HepG2 (cell line): Measurements from ENCODE around the gene SLC1A5. TPM values are rescaled to one million over a fixed set of nuclear protein-coding genes. Genes with fewer than 3 reads are reported as not detected.

ENCODE experiments used
- ATAC-seq: fragments of 200-7000 bp; cut with Tn5 transposase; 3 replicates; pipeline ENCODE4 v1.9.1; 2020; ENCODE audit warnings: mild to moderate bottlenecking, moderate library complexity
- BruUV-seq: library from RNA; stranded (reverse); fragments of 400-500 nt; replicated peaks from 2 replicates; lab custom pipeline; 2021; lab: Mats Ljungman, UMichigan
- CTCF ChIA-PET: fragments of 300-600 bp; formaldehyde crosslinking; extraction: SDS; loops from one replicate; lab custom pipeline; 2021; ENCODE audit warnings: low total read pairs, inconsistent platforms, low intra/inter-chr PET ratio; lab: Yijun Ruan, JAX
- POLR2A ChIA-PET: fragments of 350-600 bp; sonication (Branson Sonifier 250); formaldehyde crosslinking; loops from one replicate; lab custom pipeline; 2020; ENCODE audit warnings: antibody characterized with exemption, inconsistent platforms; lab: Yijun Ruan, JAX
- DNase-seq: peaks from one replicate; pipeline ENCODE4 v3.0.0-alpha.2; 2015; ENCODE audit warnings: low spot score
- FAIRE-seq: peaks from 3 replicates; lab custom pipeline; 2011; peaks lifted over from hg19 to GRCh38; lab: Jason Lieb, UNC
- H2AFZ ChIP-seq: one replicate; pipeline ENCODE4 v1.6.1; 2011; ENCODE audit warnings: low read length, inconsistent platforms
- H3K27ac ChIP-seq: fragments of 300-600 bp; 3 replicates; pipeline ENCODE4 v1.8.0; 2011; ENCODE audit warnings: mixed run types, mild to moderate bottlenecking, mixed read lengths, low read length, inconsistent platforms; ENCODE audit not compliant: insufficient read depth; ENCODE audit errors: extremely low read length
- H3K27me3 ChIP-seq, 2 experiments: fragments of 200-600 bp in 1 of 2; 2 replicates in 1 of 2; 3 replicates in 1 of 2; pipeline versions ENCODE4 v1.6.0 to v1.8.0; 2011; ENCODE audit warnings: low read length in 2 of 2, mild to moderate bottlenecking in 2 of 2, moderate library complexity in 2 of 2, inconsistent platforms in 1 of 2; ENCODE audit not compliant: insufficient read depth in 2 of 2, control insufficient read depth in 1 of 2
- H3K36me3 ChIP-seq, 2 experiments: fragments of 200-600 bp in 1 of 2; replicated peaks in 1 of 2; 2 replicates in 1 of 2; 3 replicates in 1 of 2; pipeline versions ENCODE4 v1.5.1 to v1.8.0; 2011; ENCODE audit warnings: low read length in 2 of 2, inconsistent platforms in 1 of 2; ENCODE audit not compliant: insufficient read depth in 2 of 2, control insufficient read depth in 1 of 2
- H3K4me1 ChIP-seq: 2 replicates; pipeline ENCODE4 v1.5.1; 2012; ENCODE audit warnings: low read length, inconsistent platforms; ENCODE audit not compliant: insufficient read depth
- H3K4me2 ChIP-seq: 2 replicates; pipeline ENCODE4 v1.6.0; 2011; ENCODE audit warnings: low read depth, low read length, inconsistent platforms
- H3K4me3 ChIP-seq, 3 experiments: fragments of 200-600 bp in 1 of 3; sonication (generic), shearing (Covaris generic) in 1 of 3; replicated peaks in 1 of 3; 2 replicates each; pipeline ENCODE4 v1.5.1; 2011 to 2016; ENCODE audit warnings: low read length in 3 of 3, inconsistent platforms in 2 of 3, low read depth in 2 of 3, mild to moderate bottlenecking in 2 of 3, control low read depth in 1 of 3, mixed read lengths in 1 of 3; ENCODE audit not compliant: insufficient read depth in 1 of 3
- H3K79me2 ChIP-seq: one replicate; pipeline ENCODE4 v1.6.1; 2011; ENCODE audit warnings: low read length, inconsistent platforms; ENCODE audit not compliant: insufficient read depth
- H3K9ac ChIP-seq: 2 replicates; pipeline ENCODE4 v1.6.0; 2011; ENCODE audit warnings: mild to moderate bottlenecking, low read depth, low read length, inconsistent platforms; ENCODE audit not compliant: insufficient read depth
- H3K9me3 ChIP-seq: 2 replicates; pipeline ENCODE4 v1.5.1; 2012; ENCODE audit warnings: mild to moderate bottlenecking, low read length
- H4K20me1 ChIP-seq: 2 replicates; pipeline ENCODE4 v1.6.0; 2011; ENCODE audit warnings: inconsistent platforms, mild to moderate bottlenecking, low read length, moderate library complexity; ENCODE audit not compliant: insufficient read depth
- KMT2A ChIP-seq: sonication (generic); formaldehyde crosslinking; IDR thresholded peaks from 2 replicates; pipeline ENCODE4 v1.4.0; 2020; ENCODE audit warnings: missing genetic modification reagents
- MTF2 ChIP-seq: sonication (generic); formaldehyde crosslinking; IDR thresholded peaks from 2 replicates; pipeline ENCODE4 v1.5.0; 2020; ENCODE audit warnings: missing genetic modification reagents, borderline replicate concordance
- RARG ChIP-seq: sonication (generic); formaldehyde crosslinking; IDR thresholded peaks from 2 replicates; pipeline ENCODE4 v1.4.0; 2020; ENCODE audit warnings: low read depth, mild to moderate bottlenecking, missing genetic modification reagents
- ZMYM4 ChIP-seq: sonication (generic); formaldehyde crosslinking; IDR thresholded peaks from 2 replicates; pipeline ENCODE4 v1.8.1; 2023; ENCODE audit warnings: mild to moderate bottlenecking, missing genetic modification reagents
- ZNF12 ChIP-seq: sonication (generic); formaldehyde crosslinking; IDR thresholded peaks from 2 replicates; pipeline ENCODE4 v1.5.0; 2020; ENCODE audit warnings: missing genetic modification reagents
- ZNF75D ChIP-seq: sonication (generic); formaldehyde crosslinking; IDR thresholded peaks from 2 replicates; pipeline ENCODE4 v1.8.1; 2023; ENCODE audit warnings: missing genetic modification reagents, mild to moderate bottlenecking, borderline replicate concordance
- WGBS: methylation state at CpG from one replicate; pipeline ENCODE4 v1.1.6; 2017; ENCODE audit warnings: low lambda C conversion rate; 5-methylcytosine and 5-hydroxymethylcytosine counted together
- in situ Hi-C: cut with HindIII; loops from 2 replicates; pipeline ENCODE4 v1.10.0; 2017; ENCODE audit warnings: low pct_unique_long_range_greater_than_20kb; ENCODE audit not compliant: extremely low pct_ligation_motif_present
- intact Hi-C: fragments of 100-400 bp; cut with micrococcal nuclease; formaldehyde crosslinking; loops from one replicate; pipeline ENCODE4 v1.10.0; 2022; ENCODE audit not compliant: unreplicated experiment
- polyA plus RNA-seq, 8 experiments: library from polyadenylated mRNA; depleted of rRNA in 3 of 8; stranded (reverse) in 7 of 8; unstranded in 1 of 8; fragments of >200 nt; fragmentation: Illumina TruSeq in 4 of 8; extraction: Trizol in 4 of 8; gene quantifications; 2 replicates each; pipeline versions ENCODE4 v1.2.1 to v1.2.3, GENCODE V29; 2011 to 2016; ENCODE audit warnings: low read depth in 4 of 8, missing spikeins in 1 of 8, mixed read lengths in 1 of 8; ENCODE audit not compliant: insufficient read depth in 1 of 8
- total RNA-seq, 5 experiments: library from RNA; depleted of rRNA; stranded (reverse); fragments of >200 nt; fragmentation: Illumina TruSeq; extraction: Trizol; gene quantifications; 2 replicates each; pipeline ENCODE4 v1.2.3, GENCODE V29; 2016; ENCODE audit warnings: low read depth in 1 of 5
- TF ChIP-seq, protein P1 (sequence below): sonication (generic); formaldehyde crosslinking; IDR thresholded peaks from 2 replicates; pipeline ENCODE4 v1.8.0; 2022; ENCODE audit warnings: mild to moderate bottlenecking, missing genetic modification reagents, moderate library complexity
- TF ChIP-seq, protein P2 (sequence below): sonication (generic); formaldehyde crosslinking; IDR thresholded peaks from 2 replicates; pipeline ENCODE4 v1.4.0; 2020; ENCODE audit warnings: missing genetic modification reagents
- TF ChIP-seq, protein P3 (sequence below): sonication (generic); formaldehyde crosslinking; IDR thresholded peaks from 2 replicates; pipeline ENCODE4 v1.4.0; 2020; ENCODE audit warnings: missing genetic modification reagents
- TF ChIP-seq, protein P4 (sequence below), 2 experiments: sonication (generic) in 1 of 2; formaldehyde crosslinking in 1 of 2; IDR thresholded peaks; 2 replicates each; pipeline versions ENCODE4 v1.4.0 to v1.6.1; 2018 to 2020; ENCODE audit warnings: missing genetic modification reagents in 2 of 2, borderline replicate concordance in 1 of 2, low read depth in 1 of 2, mild to moderate bottlenecking in 1 of 2, missing biosample characterization in 1 of 2

Gene SLC1A5
- total and polyA plus RNA-seq, 2 of the 13 experiments (the other 11 are each of a cell fraction or from before 2014, with no cell fraction given): 120 to 159 TPM

DNA sequence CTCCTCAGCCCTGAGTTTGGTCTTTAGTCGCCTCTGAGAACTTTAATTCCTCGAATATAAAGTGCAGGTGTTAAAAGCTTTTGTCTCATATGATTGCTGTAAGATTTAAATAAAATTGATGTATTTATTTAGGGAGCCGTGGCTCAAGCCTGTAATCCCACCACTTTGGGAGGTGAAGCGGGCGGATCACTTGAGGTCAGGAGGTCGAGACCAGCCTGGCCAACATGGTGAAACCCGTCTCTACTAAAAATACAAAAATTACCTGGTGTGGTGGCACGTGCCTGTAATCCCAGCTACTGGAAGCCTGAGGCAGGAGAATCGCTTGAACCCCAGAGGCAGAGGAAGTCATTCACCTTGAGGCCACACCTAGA is 559 bp upstream of the SLC1A5 start:
- peaks cover 44% of the 10 kb centered on the region for H3K79me2 ChIP-seq
- peaks cover 52% of the 10 kb centered on the region for H3K4me1 ChIP-seq
- TF ChIP-seq ZNF12 (CRISPR knock-in tag) (no peak), ZMYM4 (CRISPR knock-in tag) (no peak), RARG (CRISPR knock-in tag) (no peak), ZNF75D (no peak), KMT2A (CRISPR knock-in tag) (no peak), MTF2 (no peak)
- TF ChIP-seq, protein P1, sequence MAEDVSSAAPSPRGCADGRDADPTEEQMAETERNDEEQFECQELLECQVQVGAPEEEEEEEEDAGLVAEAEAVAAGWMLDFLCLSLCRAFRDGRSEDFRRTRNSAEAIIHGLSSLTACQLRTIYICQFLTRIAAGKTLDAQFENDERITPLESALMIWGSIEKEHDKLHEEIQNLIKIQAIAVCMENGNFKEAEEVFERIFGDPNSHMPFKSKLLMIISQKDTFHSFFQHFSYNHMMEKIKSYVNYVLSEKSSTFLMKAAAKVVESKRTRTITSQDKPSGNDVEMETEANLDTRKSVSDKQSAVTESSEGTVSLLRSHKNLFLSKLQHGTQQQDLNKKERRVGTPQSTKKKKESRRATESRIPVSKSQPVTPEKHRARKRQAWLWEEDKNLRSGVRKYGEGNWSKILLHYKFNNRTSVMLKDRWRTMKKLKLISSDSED (CRISPR knock-in tag): no peak
- TF ChIP-seq, protein P2, sequence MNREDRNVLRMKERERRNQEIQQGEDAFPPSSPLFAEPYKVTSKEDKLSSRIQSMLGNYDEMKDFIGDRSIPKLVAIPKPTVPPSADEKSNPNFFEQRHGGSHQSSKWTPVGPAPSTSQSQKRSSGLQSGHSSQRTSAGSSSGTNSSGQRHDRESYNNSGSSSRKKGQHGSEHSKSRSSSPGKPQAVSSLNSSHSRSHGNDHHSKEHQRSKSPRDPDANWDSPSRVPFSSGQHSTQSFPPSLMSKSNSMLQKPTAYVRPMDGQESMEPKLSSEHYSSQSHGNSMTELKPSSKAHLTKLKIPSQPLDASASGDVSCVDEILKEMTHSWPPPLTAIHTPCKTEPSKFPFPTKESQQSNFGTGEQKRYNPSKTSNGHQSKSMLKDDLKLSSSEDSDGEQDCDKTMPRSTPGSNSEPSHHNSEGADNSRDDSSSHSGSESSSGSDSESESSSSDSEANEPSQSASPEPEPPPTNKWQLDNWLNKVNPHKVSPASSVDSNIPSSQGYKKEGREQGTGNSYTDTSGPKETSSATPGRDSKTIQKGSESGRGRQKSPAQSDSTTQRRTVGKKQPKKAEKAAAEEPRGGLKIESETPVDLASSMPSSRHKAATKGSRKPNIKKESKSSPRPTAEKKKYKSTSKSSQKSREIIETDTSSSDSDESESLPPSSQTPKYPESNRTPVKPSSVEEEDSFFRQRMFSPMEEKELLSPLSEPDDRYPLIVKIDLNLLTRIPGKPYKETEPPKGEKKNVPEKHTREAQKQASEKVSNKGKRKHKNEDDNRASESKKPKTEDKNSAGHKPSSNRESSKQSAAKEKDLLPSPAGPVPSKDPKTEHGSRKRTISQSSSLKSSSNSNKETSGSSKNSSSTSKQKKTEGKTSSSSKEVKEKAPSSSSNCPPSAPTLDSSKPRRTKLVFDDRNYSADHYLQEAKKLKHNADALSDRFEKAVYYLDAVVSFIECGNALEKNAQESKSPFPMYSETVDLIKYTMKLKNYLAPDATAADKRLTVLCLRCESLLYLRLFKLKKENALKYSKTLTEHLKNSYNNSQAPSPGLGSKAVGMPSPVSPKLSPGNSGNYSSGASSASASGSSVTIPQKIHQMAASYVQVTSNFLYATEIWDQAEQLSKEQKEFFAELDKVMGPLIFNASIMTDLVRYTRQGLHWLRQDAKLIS (CRISPR knock-in tag): no peak
- TF ChIP-seq, protein P3, sequence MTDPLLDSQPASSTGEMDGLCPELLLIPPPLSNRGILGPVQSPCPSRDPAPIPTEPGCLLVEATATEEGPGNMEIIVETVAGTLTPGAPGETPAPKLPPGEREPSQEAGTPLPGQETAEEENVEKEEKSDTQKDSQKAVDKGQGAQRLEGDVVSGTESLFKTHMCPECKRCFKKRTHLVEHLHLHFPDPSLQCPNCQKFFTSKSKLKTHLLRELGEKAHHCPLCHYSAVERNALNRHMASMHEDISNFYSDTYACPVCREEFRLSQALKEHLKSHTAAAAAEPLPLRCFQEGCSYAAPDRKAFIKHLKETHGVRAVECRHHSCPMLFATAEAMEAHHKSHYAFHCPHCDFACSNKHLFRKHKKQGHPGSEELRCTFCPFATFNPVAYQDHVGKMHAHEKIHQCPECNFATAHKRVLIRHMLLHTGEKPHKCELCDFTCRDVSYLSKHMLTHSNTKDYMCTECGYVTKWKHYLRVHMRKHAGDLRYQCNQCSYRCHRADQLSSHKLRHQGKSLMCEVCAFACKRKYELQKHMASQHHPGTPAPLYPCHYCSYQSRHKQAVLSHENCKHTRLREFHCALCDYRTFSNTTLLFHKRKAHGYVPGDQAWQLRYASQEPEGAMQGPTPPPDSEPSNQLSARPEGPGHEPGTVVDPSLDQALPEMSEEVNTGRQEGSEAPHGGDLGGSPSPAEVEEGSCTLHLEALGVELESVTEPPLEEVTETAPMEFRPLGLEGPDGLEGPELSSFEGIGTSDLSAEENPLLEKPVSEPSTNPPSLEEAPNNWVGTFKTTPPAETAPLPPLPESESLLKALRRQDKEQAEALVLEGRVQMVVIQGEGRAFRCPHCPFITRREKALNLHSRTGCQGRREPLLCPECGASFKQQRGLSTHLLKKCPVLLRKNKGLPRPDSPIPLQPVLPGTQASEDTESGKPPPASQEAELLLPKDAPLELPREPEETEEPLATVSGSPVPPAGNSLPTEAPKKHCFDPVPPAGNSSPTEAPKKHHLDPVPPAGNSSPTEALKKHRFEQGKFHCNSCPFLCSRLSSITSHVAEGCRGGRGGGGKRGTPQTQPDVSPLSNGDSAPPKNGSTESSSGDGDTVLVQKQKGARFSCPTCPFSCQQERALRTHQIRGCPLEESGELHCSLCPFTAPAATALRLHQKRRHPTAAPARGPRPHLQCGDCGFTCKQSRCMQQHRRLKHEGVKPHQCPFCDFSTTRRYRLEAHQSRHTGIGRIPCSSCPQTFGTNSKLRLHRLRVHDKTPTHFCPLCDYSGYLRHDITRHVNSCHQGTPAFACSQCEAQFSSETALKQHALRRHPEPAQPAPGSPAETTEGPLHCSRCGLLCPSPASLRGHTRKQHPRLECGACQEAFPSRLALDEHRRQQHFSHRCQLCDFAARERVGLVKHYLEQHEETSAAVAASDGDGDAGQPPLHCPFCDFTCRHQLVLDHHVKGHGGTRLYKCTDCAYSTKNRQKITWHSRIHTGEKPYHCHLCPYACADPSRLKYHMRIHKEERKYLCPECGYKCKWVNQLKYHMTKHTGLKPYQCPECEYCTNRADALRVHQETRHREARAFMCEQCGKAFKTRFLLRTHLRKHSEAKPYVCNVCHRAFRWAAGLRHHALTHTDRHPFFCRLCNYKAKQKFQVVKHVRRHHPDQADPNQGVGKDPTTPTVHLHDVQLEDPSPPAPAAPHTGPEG: no peak
- TF ChIP-seq, protein P4, sequence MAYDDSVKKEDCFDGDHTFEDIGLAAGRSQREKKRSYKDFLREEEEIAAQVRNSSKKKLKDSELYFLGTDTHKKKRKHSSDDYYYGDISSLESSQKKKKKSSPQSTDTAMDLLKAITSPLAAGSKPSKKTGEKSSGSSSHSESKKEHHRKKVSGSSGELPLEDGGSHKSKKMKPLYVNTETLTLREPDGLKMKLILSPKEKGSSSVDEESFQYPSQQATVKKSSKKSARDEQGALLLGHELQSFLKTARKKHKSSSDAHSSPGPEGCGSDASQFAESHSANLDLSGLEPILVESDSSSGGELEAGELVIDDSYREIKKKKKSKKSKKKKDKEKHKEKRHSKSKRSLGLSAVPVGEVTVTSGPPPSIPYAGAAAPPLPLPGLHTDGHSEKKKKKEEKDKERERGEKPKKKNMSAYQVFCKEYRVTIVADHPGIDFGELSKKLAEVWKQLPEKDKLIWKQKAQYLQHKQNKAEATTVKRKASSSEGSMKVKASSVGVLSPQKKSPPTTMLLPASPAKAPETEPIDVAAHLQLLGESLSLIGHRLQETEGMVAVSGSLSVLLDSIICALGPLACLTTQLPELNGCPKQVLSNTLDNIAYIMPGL (CRISPR knock-in tag; IDR thresholded peaks at IDR 0.05; ENCODE audit: borderline replicate concordance in 1 of 2, low read depth in 1 of 2): no peak

More for the DNA sequence above, 559 bp upstream of the SLC1A5 start:
- WGBS: 74% methylated on average over 9 of the region's 9 CpGs
- H3K36me3 ChIP-seq: peaks cover under 1 to 5% of the 10 kb centered on the region in 2 experiments; a peak in 4 of 5 replicates
- peak overlapping the region; percentile 20 for H3K4me2 ChIP-seq
- no peak overlapping the region for H2AFZ ChIP-seq
- no peak overlapping the region for H3K4me3 ChIP-seq
- in situ Hi-C loops: no loop called here
- ChIA-PET CTCF (no interaction called here), POLR2A (interaction anchor here (0.6 to 5.9 kb wide), 24 partner anchors 8 to 467 kb away, joined by 3 to 66 read pairs (median 6); partner anchors contain the start of genes AP2S1, ARHGAP35, CALM3 and CCDC9)
- intact Hi-C loops: no loop called here
- no peak for FAIRE-seq
- H3K9me3 ChIP-seq: no peaks in the 10 kb centered on the region
- no TSS peak for BruUV-seq
- H3K9ac ChIP-seq: no peak overlapping the region
- H3K27ac ChIP-seq: no peak overlapping the region
- H3K27me3 ChIP-seq: no peaks in the 10 kb centered on the region; a peak in 1 of 5 replicates
- H4K20me1 ChIP-seq: peaks cover 11% of the 10 kb centered on the region
- no peak for DNase-seq
- ATAC-seq: no peak
